Occipital lobe (tissue), 2 donors: ENCODE data around the gene GTF3A. TPM values are rescaled to one million over a fixed set of nuclear protein-coding genes. Genes with fewer than 3 reads are reported as not detected.

ENCODE experiments used
- DNase-seq: peaks from one replicate; lab custom pipeline; 2025; lab: John Stamatoyannopoulos, UW
- total RNA-seq: library from RNA; depleted of rRNA; stranded (reverse); fragments of >200 nt; gene quantifications from one replicate; pipeline ENCODE4 v1.2.3, GENCODE V29; 2014

Gene GTF3A
- total RNA-seq, 1 donor from 2014 or later, result 68.0 TPM

- no peak for DNase-seq
These were observed 19.7 kb upstream of the GTF3A start for GRCh38 chr13:27404680-27405079.

- no peak for DNase-seq
These were observed 18.8 kb upstream of the GTF3A start for GRCh38 chr13:27405546-27406134.

GRCh38 chr13:27406178-27406939 lies 18.1 kb upstream of the GTF3A start:
- DNase-seq, result no peak

GRCh38 chr13:27408074-27408473 lies 16.3 kb upstream of the GTF3A start:
- DNase-seq, result no peak

- no peak for DNase-seq
These were observed 15.4 kb upstream of the GTF3A start for GRCh38 chr13:27409013-27409412.

GRCh38 chr13:27411341-27411740 lies 13.1 kb upstream of the GTF3A start:
- DNase-seq, result no peak

GRCh38 chr13:27415116-27415515 lies 9.3 kb upstream of the GTF3A start:
- no peak for DNase-seq

- DNase-seq, result no peak
These were observed 5.1 kb upstream of the GTF3A start for GRCh38 chr13:27419328-27419727.

GRCh38 chr13:27421101-27421871 lies 3.1 kb upstream of the GTF3A start:
- DNase-seq, result no peak

- DNase-seq, result no peak
These were observed 1.1 kb upstream of the GTF3A start for GRCh38 chr13:27423333-27423732.

- DNase-seq, result no peak
These were observed 919 bp downstream of the GTF3A start for GRCh38 chr13:27425158-27425917.

- DNase-seq, result peak; percentile 8
These were observed 1.7 kb downstream of the GTF3A start for GRCh38 chr13:27425918-27426630.

- DNase-seq, result no peak
These were observed 3.2 kb downstream of the GTF3A start for GRCh38 chr13:27427641-27428040.

- no peak for DNase-seq
These were observed 3.7 kb downstream of the GTF3A start for GRCh38 chr13:27428160-27428559.

- no peak for DNase-seq
These were observed 7.8 kb downstream of the GTF3A start for GRCh38 chr13:27432180-27432579.

GRCh38 chr13:27432611-27433210 lies 8.3 kb downstream of the GTF3A start:
- no peak for DNase-seq

GRCh38 chr13:27437126-27437525 lies 12.7 kb downstream of the GTF3A start:
- no peak for DNase-seq

- DNase-seq, result no peak
These were observed 16.0 kb downstream of the GTF3A start for GRCh38 chr13:27440408-27440807.

- no peak for DNase-seq
These were observed 17.7 kb downstream of the GTF3A start for GRCh38 chr13:27442071-27442647.

- no peak for DNase-seq
These were observed 18.4 kb downstream of the GTF3A start for GRCh38 chr13:27442797-27443196.
